BE2C (cell line): Measurements from ENCODE around the gene PGLYRP3.

Experiments used
- DNase-seq: peaks from one replicate; pipeline ENCODE4 v3.0.0-alpha.2; 2020
- H3K27me3 ChIP-seq: fragments of 250-450 bp; sonication (Bioruptor Pico); 2 replicates; pipeline ENCODE4 v1.5.1; 2020; ENCODE audit warnings: mild to moderate bottlenecking
- H3K36me3 ChIP-seq: fragments of 250-450 bp; sonication (Bioruptor Pico); 2 replicates; pipeline ENCODE4 v1.5.1; 2020; ENCODE audit warnings: mild to moderate bottlenecking
- H3K4me1 ChIP-seq: fragments of 250-450 bp; sonication (Bioruptor Pico); 2 replicates; pipeline ENCODE4 v1.5.1; 2020
- H3K4me3 ChIP-seq: 2 replicates; pipeline ENCODE4 v1.5.1; 2011; ENCODE audit warnings: low read depth, low read length
- H3K9me3 ChIP-seq: fragments of 250-450 bp; sonication (Bioruptor Pico); 2 replicates; pipeline ENCODE4 v1.5.1; 2020
- CTCF ChIP-seq: IDR thresholded peaks from 2 replicates; pipeline ENCODE4 v1.5.1; 2012; ENCODE audit warnings: mild to moderate bottlenecking, low read depth, low read length

The PGLYRP3 gene

GRCh38 chr1:153248176-153248879 lies 64.4 kb downstream of the PGLYRP3 start:
- H3K4me3 ChIP-seq, result no peak overlapping the region
- no peak for DNase-seq
- H3K36me3 ChIP-seq, result no peaks in the 10 kb centered on the region
- no peaks in the 10 kb centered on the region for H3K9me3 ChIP-seq
- no peaks in the 10 kb centered on the region for H3K4me1 ChIP-seq
- TF ChIP-seq CTCF, result no peak
- no peaks in the 10 kb centered on the region; the same call in 1 of the 2 replicates for H3K27me3 ChIP-seq
